Activated CD4-positive, alpha-beta T cell treated with anti-CD3 and anti-CD28 coated beads, Interleukin-2, amount 50 U/mL, for 16 hours (primary cell): ENCODE results near the gene OTOG.

Experiments
- DNase-seq: peaks from one replicate; pipeline ENCODE4 v3.0.0-alpha.2; 2020

The OTOG gene

DNA sequence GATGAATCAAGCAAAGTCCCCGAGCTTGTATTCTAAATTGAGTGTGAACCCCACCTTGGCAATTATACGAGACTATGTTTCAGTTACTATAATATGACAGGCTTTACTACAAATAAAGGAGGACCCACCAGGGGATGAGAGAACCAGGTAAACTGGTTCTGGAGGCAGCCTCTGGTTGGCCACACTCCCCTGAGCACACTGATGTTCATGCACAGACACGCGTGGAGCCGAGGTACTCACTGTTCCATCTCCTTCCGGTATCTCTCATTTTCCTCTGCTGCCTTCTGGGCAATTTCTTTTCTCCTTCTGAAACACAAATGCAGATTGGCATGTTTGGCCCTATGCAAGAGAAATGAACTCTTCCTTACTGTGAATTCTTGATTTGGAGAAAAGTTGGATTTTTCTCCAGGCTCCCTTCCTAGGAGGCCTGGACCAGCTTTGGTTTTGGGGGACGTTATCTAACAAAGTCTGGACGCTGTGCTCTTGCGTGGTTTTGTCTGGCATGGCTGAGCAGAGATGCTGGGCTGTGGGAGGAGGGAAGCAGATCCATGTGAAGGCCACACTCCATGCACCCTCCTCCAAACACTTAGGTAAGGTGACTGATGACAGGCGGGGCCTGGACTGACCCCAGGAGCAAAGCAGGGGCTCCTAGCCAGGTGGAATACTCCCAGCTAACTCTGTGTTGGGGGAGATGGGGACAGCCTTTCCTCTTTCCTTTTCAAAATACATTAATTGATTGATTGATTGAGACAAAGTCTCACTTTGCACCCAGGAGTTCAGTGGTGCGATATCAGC, 25.8 kb upstream of the OTOG start:
- DNase-seq: no peak

DNA sequence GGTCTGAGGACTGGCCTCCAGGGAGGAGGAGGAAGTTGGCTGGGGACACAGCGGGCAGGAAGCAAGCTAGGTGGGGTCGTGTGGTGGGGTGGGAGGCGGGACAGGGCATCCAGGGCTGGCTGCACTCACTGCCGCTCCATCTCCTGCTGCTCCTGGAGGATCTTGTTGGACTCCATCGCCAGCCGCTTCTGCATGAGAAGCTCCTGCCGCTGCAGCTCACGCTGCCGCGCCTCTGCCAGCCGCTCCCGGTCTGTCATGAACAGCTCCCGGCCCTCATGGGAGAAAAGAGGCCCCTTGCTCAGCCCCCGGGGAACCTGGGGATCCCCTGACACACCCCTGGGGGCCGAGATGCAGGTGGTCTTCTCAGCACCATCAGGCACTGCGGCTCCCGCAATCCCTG, 24.4 kb upstream of the OTOG start:
- no peak for DNase-seq

DNA sequence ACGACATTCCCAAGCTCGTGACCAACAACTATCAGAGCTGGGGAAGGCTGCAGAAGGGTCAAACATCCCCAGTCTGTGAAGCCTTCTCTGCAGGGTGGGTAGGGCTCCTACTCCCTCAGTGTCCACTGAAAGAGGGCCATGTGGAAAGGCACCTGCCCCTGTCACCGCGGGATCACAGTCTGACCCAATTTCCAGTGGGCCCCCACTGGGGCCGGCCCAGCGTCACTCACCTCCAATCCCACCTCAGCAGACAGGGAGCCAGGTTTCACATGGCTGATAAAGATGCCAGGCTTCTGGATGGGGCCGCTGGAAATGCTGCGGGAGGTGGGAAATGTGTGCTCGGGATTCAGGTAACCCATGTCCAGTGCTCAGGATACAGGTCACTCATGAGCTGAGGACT, 22.8 kb upstream of the OTOG start:
- DNase-seq: no peak

DNA sequence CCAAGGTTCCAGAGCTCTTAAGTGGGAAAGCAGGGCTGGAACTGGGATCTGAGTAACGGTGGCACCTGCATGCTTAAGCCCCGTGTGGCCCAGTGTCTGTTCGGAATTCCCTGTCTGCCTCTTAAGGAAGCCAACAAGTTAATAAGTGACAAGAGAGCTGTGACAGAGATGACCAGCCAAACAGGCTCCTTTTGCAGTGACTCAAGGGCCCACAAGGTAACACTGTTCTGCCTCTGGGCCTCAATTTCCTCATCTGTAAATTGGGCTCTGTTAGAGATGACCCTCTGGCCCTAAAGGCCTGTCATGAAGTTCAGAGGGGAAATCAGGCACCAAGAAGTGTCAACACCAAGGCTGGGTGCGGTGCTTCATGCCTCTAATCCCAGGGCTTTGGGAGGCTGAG, 21.5 kb upstream of the OTOG start:
- DNase-seq: no peak

DNA sequence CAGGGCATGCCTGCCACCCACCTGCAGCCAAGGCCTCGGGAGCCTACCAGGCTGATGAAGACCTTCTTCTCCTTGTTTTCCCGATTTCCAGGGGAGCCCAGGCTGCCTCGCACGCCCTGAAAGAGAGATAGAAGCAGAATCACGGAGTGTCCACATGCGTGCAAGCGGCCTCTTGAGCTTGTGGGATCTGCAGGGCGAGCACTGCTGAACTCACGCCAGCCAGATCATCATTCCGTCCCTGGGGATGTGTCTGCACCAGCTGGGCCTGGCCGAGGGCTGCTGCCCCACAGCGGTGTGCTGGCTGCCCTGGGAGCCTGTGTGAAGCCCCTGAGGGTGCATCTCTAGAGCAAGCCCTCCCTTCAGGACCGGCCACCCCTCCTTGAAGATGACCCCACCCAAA, 20.7 kb upstream of the OTOG start:
- DNase-seq: no peak

DNA sequence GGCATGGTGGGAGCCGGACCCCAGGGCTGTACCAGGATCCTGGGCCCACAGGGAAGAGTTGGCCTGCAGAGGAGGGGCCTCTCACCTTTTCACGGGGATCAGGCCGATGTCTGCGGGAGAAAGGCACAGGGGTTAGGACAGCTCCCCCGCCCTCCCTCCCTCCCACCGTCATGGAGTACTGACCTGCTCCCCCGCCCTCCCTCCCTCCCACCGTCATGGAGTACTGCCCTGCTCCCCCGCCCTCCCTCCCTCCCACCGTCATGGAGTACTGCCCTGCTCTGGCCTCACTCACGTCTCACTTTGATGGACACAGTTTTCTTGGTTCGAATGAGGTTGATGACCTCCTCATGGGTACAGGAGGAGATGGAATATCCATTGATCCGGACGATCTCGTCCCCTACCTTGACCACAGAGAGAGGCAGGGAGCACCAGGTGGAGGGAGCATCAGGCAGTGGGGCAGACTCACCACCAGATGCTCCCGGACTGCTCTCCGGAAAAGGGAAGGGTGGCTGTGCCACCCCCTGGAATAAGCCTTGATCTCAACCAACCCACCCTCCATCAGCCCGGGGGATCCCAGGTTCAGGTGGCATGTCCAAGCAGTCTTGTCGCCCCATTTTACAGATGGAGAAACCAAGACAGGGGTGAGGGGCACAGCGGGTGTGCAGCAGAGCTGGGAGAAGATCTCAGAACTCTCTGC, 20.0 kb upstream of the OTOG start:
- DNase-seq: no peak

DNA sequence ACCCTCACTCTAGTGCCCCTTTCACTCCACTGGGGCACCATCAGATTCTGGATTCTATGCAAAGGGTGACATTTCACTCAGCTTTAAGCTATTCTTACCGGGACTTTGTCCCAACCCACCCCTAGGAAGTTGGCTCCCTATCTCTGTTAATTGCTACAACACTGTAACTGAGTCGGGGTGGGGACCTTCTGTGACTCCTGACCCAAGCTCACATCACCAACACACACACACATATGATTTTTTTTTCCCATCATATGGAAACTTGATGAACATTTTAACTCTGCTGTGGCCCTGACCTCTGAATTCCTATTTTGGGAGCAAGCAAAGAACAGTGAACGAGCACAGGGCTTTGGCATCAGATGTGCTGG, 19.4 kb upstream of the OTOG start:
- no peak for DNase-seq

DNA sequence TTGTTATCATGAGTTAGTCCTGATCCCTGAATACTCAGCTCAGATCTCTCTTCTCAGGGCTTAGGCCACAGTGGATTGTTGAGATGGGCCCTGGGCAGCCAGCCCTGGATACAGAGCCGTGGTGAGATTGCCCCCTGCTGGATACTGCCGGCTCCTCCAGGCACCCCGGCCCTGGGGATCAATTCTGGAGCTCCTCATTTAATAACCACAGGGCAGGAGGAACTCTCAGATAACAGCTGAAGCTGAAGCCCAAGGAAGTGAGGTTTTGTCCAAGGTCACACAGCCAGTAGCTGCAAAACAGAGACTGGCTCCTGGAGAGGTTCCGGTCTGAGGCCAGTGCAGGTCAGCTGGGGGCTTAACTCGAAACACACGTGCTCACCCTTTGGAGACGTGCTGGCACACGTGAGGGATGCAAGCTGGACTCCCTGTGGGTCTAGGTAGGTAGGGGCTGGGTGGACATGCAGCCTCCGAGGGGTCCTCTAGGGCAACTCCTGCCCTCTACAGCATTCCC, 18.8 kb upstream of the OTOG start:
- peak; percentile 47 for DNase-seq

DNA sequence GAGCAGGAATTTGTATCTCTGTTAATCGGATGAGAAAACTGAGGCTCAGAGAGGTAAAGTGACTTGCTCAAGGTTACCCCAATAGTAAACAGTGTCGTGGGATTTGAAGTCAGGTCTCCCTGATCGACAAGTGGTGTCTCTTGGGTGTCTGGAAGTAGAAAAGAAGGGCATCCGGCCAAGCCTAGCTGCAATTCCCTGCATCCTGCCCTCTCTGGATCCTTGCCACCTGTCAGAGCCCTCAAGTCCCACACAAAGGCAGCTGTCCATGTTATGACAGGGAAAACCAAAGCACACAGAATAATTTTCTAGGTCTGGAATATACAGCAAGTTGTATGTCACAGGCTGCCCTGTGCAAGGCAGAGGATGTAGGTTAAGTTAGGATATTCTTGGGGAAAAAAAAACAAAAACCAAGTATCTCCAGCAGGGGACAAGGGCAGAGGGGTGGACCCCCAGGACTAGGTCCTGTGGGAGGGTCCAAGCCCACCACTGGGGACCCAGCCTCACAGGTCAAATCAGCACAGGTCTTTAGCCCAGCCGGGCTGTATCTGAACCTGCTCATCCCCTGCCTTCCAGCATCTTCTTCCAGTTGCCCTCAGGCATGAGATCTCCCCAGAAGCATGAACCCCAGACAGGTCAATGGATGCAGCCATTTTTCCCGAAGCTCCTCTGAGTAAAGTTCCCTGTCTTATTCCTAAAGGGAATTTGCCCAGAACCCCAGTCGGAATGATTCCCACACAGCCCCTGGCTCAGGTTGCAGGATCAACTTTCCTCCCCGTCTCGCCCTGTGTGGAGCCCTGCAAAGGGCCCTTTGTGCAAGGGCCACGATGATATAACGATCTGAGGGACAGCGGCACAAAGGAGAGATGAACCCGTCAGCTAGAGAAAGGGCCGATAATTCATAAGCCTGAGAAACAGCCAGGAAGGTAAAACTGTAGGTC, 17.9 kb upstream of the OTOG start:
- DNase-seq: no peak

DNA sequence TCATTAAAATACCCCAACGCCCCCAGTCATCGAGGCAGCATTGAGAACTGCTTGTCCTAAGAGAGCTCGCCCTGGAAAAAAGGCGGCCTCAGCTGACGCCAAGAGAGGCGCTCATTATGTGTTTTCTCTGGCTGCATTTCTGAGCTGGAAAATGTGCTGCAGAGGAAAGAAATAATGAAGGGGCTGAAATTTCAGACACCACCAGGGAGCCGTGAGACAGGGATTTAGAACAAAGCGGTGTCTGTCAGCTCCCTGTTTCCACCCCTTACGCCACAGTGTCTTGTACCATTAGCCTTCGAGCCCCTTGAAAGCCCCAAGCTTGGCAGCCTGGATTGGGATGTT, 17.2 kb upstream of the OTOG start:
- no peak for DNase-seq

DNA sequence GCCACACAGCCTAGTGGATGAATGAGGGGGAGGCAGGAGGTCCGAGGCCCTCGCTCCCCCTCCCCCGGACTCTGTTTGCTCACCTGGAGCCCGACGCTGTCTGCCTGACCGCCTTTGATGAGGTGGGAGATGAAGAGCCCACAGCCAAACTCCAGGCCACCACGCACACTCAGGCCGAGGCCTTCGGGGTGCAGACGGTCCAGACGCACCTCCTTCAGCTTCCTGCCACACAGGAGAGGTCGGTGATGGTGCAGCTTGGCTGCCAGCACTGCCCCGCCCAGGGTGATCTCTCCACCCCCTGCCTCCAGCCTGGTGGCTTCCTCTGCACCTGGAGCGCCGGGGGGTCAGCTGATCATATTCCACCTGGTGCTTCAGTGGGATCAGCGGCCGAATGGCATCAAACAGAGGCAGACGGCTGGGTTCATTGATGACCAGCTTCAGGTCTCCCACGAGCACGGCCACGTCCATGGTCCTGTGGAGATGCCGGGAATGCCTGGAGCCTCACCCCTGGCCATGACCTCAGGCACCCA, 15.9 kb upstream of the OTOG start:
- no peak for DNase-seq

DNA sequence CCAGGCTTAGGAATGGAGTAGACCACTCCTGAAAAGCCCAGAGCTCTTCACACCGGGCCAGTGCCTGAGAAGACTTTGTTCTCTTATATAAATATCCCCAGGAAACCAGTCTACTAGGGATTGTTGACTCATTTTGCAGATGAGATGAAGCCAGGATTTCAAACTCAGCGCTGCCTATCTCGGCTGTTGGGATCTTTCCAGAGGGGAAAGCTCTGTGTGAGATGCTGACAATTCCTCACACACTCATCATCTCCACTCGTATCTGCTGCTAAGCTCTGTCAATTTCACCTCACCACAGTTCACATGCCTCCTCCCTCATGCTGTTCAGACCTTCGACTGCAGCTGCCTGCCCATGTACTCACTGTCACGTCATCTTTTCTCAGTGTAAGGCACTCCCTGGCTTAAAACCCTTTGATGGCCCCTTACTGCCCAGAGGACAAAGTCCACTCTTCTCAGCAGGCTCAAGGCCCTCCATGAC, 15.4 kb upstream of the OTOG start:
- no peak for DNase-seq

DNA sequence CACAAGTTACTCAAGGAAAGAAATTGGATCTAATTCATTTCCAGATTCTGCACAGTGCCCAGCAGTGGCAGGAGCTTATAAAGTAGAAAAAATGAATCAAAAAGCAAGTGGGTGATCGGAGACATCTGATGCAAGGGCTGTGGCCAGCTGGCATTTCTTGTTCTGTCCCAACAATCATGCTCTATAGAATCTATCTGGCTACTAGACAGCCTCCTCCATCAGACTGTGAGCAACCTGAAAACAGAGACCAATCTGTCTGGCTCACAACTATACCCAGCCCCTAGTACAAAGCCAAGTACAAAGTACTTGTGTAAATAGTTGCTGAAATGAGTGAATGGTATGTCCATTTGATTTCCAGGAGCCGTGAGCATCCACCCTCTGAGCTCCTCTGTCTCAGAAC, 14.3 kb upstream of the OTOG start:
- DNase-seq: no peak

DNA sequence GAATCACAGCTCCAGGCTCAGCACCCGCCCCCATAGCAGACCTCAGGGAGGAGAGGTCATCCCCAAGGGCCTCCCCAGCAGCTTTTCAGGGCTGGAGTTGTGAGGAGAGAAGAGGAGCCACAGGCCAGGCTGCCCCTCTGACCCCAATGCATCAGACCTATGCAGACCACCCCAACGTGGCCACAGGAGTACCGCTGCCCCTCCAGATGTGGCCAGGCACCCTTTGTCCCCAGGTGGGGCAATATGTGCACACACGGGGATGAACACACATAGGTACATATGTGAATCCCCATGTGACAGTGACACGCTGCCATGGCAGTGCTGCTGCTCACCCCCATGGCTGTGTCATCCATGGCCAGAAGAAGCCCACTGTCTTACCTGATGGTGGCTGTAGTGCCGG, 13.7 kb upstream of the OTOG start:
- no peak for DNase-seq

DNA sequence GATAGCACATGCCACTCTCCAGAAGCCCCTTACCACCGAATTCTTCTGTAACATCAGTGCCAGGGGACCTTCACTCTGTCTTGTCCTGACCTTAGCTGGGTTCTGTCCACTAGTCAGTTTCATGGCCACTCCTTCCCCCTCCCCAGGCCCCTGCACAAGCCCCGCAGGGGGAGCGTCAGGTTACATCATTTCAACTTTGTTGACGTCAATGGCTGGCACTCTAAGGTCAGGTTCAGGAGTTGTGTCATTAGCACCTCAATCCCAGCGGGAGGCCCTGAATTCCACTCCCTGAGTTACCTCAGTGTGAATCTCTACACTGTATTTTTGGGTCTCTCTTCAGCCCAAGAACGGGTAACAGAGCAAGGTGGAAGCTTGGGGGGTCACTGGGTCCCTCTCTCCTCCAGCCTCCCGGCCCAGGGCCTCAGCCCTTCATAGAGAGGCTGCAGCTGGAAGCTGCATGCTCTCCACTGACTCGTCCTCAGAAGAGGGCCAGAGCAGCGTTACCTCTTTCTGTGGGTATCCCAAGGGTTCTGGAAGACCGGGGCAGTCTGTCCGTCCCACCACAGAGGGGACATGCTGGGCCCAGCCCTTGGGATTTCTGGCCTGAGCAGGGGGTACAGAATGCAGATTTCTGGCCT, 13.2 kb upstream of the OTOG start:
- DNase-seq: no peak

DNA sequence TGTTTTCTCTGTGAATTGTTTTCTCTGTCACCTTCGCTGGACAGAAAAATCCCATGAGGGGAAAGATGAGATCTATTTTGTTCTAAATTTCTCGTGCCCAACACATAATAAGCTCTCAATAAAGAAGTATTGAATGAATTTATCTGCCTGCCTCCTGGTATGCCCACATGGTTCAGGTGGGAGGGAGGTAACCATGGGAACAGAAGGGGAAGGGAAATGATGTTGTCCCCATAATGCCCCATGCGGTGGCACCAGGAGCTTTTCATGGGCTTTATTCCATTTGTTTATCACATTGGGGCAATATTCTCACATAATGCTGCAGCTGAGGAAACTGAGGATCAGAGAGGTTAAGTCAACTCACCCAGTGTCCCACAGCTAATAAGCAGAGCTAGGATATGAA, 11.6 kb upstream of the OTOG start:
- no peak for DNase-seq

DNA sequence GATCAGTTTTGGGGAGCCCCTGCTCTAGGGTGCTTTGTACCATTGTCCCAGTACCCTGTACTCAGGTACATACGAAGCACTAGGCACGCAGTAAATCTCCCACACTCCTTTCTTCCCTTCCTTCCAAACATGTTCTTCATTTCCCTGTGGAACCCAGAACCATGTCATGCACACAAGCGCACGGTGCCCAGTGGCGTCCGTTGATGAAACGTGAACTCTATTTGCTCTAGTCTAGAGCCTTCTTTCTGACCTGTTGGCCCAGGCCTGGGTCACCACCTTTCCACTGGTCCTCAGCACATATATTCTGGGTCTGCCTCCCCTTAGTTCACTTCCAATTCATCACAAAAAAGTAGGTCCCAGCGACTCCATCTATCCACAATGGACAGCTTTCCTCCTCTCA, 9.8 kb upstream of the OTOG start:
- no peak for DNase-seq

DNA sequence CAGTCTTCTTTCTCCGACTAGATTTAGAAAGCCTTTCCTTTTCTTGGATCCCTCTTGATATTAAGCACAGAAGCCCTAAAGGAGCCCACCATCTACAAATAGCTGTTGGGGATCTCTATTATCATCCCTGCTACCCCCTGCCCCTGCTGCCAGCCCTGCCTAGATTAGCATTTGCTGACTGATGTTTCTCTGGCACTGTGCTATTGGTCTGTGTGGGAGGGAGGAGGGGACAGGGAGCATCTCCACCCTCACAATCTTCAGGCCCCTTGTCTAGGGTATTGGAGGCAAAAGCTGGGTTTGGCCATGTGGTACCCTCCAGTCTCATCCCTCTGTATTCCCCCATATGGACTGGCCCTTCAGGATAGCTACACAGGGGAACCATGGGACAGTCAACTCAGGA, 9.0 kb upstream of the OTOG start:
- no peak for DNase-seq

DNA sequence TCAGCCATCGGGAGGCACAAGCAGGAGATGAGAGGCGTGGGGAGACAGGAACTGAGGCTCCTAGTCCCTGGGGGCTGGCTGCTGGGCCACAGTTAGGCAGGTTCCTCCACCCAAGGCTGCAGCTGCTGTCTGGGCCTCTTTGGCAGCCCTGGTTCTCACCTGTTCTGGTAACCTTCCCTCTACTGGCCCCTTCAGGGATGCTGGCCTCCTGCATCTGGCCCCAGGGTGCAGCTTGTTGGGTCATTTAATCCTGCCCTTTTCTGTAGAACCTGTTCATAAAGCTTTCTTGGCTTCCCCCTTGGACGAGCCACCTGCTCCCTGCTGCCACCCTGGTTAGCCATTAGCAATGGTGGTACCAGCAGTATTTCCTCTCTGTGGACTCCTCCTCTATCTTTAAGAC, 8.3 kb upstream of the OTOG start:
- DNase-seq: no peak

DNA sequence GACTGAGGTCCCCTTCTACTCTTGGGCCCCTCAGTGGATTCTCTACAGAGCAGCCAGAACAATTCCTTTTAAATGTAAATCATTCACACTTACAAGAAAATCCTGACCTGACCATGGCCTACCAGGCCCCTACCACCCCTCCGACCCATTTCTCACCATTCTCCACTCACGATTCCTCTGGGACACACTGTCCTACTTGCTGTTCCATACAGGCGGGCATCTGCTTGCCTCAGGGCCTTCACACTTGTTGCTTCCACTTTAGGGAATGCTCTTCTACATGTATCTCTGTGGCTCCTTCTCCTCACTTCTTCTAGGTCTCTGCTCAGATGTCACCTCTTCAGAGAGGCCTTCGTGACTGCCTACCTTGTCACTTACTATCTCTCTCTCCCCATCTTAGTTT, 6.3 kb upstream of the OTOG start:
- DNase-seq: no peak

DNA sequence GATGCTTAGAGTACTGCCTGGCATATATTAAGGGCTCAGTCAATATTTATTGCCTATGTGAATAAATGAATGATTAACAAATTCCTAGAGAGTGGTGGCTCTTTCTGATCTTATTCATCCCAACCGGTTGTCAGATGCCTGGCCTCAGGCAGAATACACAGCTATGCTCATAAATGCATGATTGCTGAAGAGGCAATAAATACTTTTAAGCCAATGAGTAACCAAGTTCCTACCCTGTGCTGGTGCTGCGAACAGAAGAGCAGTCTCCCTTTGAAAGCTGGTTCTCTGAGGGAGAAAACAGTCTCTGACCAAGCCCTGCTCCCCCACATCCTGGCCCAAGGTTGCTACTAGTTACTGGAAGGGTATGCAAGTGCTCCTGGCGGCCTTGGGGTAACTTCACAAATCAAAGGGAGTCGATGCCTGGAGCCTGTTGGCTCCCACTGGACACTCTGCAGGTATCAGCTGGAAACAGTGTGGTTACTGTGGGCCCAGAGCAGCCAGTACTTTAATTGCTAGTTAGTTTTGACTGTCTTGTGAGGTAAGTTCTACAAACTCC, 5.7 kb upstream of the OTOG start:
- DNase-seq: no peak

DNA sequence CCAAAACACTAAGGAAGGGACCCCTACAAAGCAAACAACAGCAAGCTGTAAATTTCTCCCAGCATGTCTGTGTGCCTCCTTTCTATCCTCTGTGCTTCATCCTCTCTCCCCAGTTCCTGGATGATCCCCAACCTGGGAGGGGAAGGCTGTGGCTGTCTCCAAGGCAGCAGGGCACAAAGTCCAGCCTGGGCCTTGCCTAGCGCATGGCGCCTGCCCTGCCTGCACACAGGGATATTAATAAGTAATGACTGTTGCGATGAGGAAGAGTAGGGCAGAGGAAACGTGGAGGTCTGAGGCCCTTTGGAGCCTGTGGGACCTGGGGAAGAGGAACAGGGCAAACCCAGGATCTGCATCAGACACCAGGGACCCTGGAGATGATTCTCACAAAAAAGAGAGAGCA, 4.8 kb upstream of the OTOG start:
- no peak for DNase-seq
